Endodermal cell (in vitro differentiated cells): ENCODE data around the gene CD63. TPM values are rescaled to one million over a fixed set of nuclear protein-coding genes. Genes with fewer than 3 reads are reported as not detected.

Experiments used
- DNase-seq: peaks from one replicate; pipeline ENCODE4 v3.0.0-alpha.2; 2017
- H3K27ac ChIP-seq: 2 replicates; pipeline ENCODE4 v1.5.1; 2013; ENCODE audit warnings: mild to moderate bottlenecking, low read depth, low read length, moderate library complexity
- H3K27me3 ChIP-seq: 2 replicates; pipeline ENCODE4 v1.6.1; 2013; ENCODE audit warnings: mild to moderate bottlenecking, low read length, moderate library complexity; ENCODE audit not compliant: insufficient read depth, control insufficient read depth, poor library complexity, severe bottlenecking
- H3K36me3 ChIP-seq: 2 replicates; pipeline ENCODE4 v1.7.0; 2013; ENCODE audit warnings: mild to moderate bottlenecking, low read length, moderate library complexity; ENCODE audit not compliant: control insufficient read depth, insufficient read depth
- H3K4me1 ChIP-seq: one replicate; pipeline ENCODE4 v1.7.0; 2013; ENCODE audit warnings: low read length; ENCODE audit not compliant: control insufficient read depth, insufficient read depth
- H3K4me3 ChIP-seq: 2 replicates; pipeline ENCODE4 v1.5.1; 2013; ENCODE audit warnings: mild to moderate bottlenecking, low read length, moderate library complexity
- H3K9ac ChIP-seq: 2 replicates; pipeline ENCODE4 v1.6.1; 2013; ENCODE audit warnings: mild to moderate bottlenecking, low read length, moderate library complexity; ENCODE audit not compliant: poor library complexity, severe bottlenecking; ENCODE audit errors: extremely low read depth
- H3K9me3 ChIP-seq: 2 replicates; pipeline ENCODE4 v1.6.1; 2013; ENCODE audit warnings: mild to moderate bottlenecking, low read length, moderate library complexity; ENCODE audit not compliant: control insufficient read depth
- H3K27ac Mint-ChIP-seq: 2 replicates; pipeline ENCODE4 v1.8.0; 2020; ENCODE audit warnings: mixed read lengths
- H3K27me3 Mint-ChIP-seq: 2 replicates; pipeline ENCODE4 v1.8.0; 2021; ENCODE audit warnings: mild to moderate bottlenecking, mixed read lengths; ENCODE audit not compliant: insufficient read depth
- H3K36me3 Mint-ChIP-seq: 2 replicates; pipeline ENCODE4 v1.8.0; 2020; ENCODE audit warnings: low read depth, mixed read lengths
- H3K4me1 Mint-ChIP-seq: 2 replicates; pipeline ENCODE4 v1.8.0; 2020; ENCODE audit warnings: mixed read lengths
- H3K4me3 Mint-ChIP-seq: 2 replicates; pipeline ENCODE4 v1.8.0; 2020; ENCODE audit warnings: mild to moderate bottlenecking, moderate library complexity, mixed read lengths
- H3K9me3 Mint-ChIP-seq: 2 replicates; pipeline ENCODE4 v1.8.0; 2020; ENCODE audit warnings: mild to moderate bottlenecking, mixed read lengths
- WGBS, 2 experiments: methylation state at CpG; one replicate each; pipeline versions ENCODE4 v1.1.5 to v1.1.7; 2013; ENCODE audit warnings: missing lambda C conversion rate in 2 of 2, mixed read lengths in 1 of 2; ENCODE audit not compliant: insufficient coverage in 1 of 2, insufficient read length in 1 of 2; 5-methylcytosine and 5-hydroxymethylcytosine counted together
- total RNA-seq, 2 donors: library from RNA; stranded (reverse); fragmentation: NEBNext Ultra II Directional in 1 of 2; extraction: Animal tissue kit (Norgen Biotek cat#: 25700) in 1 of 2; gene quantifications; 2 replicates in 1 of 2; 3 replicates in 1 of 2; pipeline ENCODE4 v1.2.1, GENCODE V29; 2021
- TF ChIP-seq, protein P1 (sequence below): fragments of 200-600 bp; sonication (generic); conservative IDR thresholded peaks from 2 replicates; pipeline ENCODE4 v1.5.0; 2021; ENCODE audit warnings: antibody characterized with exemption, mild to moderate bottlenecking

CD63 gene
- total RNA-seq, 2 donors from 2014 or later: 879 to 1,041 TPM

DNA sequence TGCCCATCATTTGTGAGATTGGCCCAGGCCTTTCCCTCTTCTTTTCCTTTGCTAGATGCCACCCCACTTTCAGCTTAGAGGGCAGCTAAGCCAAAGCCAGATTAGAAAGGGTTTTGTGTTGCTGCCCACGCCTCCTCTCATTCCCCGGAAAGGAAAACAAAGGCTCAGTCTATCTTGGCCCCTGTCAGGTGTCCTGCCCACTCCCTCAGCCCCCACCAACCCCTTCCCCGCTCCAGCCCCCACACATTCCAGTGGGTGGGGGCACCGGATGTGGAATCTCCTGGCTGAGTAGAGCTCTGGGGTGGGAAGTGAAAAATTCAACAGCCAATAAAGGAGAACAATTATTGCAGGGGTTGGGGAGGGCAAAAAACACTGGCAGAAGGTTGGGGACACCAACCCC, 10.8 kb downstream of the CD63 start:
- Histone ChIP-seq H3K4me1 (peaks cover 5% of the 10 kb centered on the region), H3K36me3 (peaks cover 7% of the 10 kb centered on the region), H3K27me3 (peaks cover 8% of the 10 kb centered on the region), H3K27ac (no peak overlapping the region), H3K9ac (no peak overlapping the region), H3K9me3 (no peaks in the 10 kb centered on the region), H3K4me3 (peak overlapping the region; percentile 88)
- Mint-ChIP-seq H3K27ac (peak overlapping the region; percentile 87), H3K9me3 (no peaks in the 10 kb centered on the region), H3K27me3 (peaks cover 8% of the 10 kb centered on the region), H3K4me1 (peaks cover 31% of the 10 kb centered on the region), H3K4me3 (peak overlapping the region; percentile 78), H3K36me3 (peaks cover 2% of the 10 kb centered on the region)
- 0 to 43% methylated on average over 1 to 3 of the region's 4 CpGs for WGBS, 2 experiments
- DNase-seq: peak; percentile 75
- TF ChIP-seq, protein P1, sequence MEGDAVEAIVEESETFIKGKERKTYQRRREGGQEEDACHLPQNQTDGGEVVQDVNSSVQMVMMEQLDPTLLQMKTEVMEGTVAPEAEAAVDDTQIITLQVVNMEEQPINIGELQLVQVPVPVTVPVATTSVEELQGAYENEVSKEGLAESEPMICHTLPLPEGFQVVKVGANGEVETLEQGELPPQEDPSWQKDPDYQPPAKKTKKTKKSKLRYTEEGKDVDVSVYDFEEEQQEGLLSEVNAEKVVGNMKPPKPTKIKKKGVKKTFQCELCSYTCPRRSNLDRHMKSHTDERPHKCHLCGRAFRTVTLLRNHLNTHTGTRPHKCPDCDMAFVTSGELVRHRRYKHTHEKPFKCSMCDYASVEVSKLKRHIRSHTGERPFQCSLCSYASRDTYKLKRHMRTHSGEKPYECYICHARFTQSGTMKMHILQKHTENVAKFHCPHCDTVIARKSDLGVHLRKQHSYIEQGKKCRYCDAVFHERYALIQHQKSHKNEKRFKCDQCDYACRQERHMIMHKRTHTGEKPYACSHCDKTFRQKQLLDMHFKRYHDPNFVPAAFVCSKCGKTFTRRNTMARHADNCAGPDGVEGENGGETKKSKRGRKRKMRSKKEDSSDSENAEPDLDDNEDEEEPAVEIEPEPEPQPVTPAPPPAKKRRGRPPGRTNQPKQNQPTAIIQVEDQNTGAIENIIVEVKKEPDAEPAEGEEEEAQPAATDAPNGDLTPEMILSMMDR: no peak

DNA sequence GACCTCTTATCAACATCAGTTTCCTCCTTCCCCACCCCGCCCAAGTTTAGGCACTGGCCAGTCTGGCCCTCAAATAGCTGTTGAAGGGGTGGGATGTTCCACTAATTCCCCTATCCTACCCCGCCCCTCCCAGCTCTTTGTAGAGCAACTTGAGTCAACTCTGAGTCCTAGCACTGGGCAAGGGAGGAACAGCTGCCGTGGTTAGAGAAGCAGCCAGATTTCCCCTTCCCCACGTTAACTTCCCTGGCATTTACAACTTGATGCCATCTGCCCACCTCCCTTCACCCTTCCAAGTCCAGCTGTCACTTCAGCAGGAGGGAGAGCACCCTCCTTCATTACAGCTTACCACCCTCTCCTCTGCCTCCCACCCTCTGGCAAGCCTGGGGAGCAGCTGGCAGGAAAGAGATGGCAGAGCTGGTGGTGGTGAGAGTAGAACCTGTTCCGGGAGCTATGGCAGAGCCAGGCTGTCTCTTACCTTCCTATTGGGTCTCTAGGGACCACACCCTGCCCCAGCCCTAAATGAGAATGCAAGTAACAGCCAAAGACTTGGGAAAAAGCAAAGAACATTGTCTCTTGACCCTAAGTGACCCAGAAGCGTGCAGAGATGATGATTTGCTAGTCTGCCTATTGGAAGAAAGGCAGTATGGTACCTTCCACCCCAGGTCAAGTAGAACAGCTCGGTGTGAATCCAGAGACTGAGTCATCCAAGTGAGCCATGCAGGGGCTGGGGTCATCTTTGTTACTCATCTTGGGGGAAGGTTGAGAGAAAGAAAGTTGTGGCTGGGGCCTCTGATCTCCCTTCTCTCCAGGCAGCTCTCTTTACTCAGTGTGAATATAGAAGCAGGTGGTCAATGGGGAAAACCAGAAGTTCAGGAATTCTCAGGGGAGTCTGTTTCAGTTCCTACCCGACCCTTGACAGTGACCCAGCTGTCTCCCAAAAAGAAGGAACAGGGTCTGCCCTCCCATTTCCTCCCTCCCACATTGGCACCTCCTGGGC, 11.5 kb downstream of the CD63 start:
- peaks cover 2% of the 10 kb centered on the region for H3K36me3 Mint-ChIP-seq
- H3K4me1 Mint-ChIP-seq: peaks cover 31% of the 10 kb centered on the region
- WGBS, 2 experiments: 46 to 47% methylated on average over 7 to 8 of the region's 8 CpGs
- TF ChIP-seq, protein P1: no peak
- H3K27me3 Mint-ChIP-seq: peaks cover 15% of the 10 kb centered on the region
- peak overlapping the region; percentile 78 for H3K4me3 Mint-ChIP-seq
- H3K4me1 ChIP-seq: peaks cover 5% of the 10 kb centered on the region
- no peak overlapping the region for H3K9ac ChIP-seq
- H3K27ac ChIP-seq: no peak overlapping the region
- H3K4me3 ChIP-seq: peak overlapping the region; percentile 88
- DNase-seq: no peak
- H3K27ac Mint-ChIP-seq: peak overlapping the region; percentile 87
- H3K36me3 ChIP-seq: peaks cover 3% of the 10 kb centered on the region
- H3K9me3 ChIP-seq: no peaks in the 10 kb centered on the region
- no peaks in the 10 kb centered on the region for H3K9me3 Mint-ChIP-seq
- peaks cover 15% of the 10 kb centered on the region for H3K27me3 ChIP-seq

- H3K4me1 ChIP-seq: peaks cover 5% of the 10 kb centered on the region
- Mint-ChIP-seq H3K27me3 (peaks cover 22% of the 10 kb centered on the region), H3K36me3 (peaks cover 2% of the 10 kb centered on the region), H3K9me3 (no peaks in the 10 kb centered on the region), H3K4me3 (peak overlapping the region; percentile 78), H3K4me1 (peaks cover 31% of the 10 kb centered on the region), H3K27ac (peak overlapping the region; percentile 89)
- TF ChIP-seq, protein P1: no peak
- H3K9ac ChIP-seq: peak overlapping the region; percentile 60
- peak overlapping the region; percentile 88 for H3K4me3 ChIP-seq
- peaks cover 3% of the 10 kb centered on the region for H3K36me3 ChIP-seq
- H3K27me3 ChIP-seq: peaks cover 23% of the 10 kb centered on the region
- no peak for DNase-seq
- no peaks in the 10 kb centered on the region for H3K9me3 ChIP-seq
- peak overlapping the region; percentile 81 for H3K27ac ChIP-seq
- 0 to 3% methylated on average over 2 to 12 of the region's 13 CpGs for WGBS, 2 experiments
Observed at GRCh38 chr12:55716582-55716957, 12.2 kb downstream of the CD63 start.
